Parathyroid adenoma (tissue), 2 donors: ENCODE results near the gene NSUN7.

Source experiments
- H2AFZ ChIP-seq: fragments of 300-600 bp; sonication (generic); one replicate; pipeline ENCODE4 v1.7.0; 2017; ENCODE audit warnings: antibody characterized with exemption, mild to moderate bottlenecking
- H3K27ac ChIP-seq: fragments of 300-600 bp; sonication (generic); one replicate; pipeline ENCODE4 v1.7.0; 2017
- H3K27me3 ChIP-seq: fragments of 300-600 bp; sonication (generic); one replicate; pipeline ENCODE4 v1.7.0; 2017; ENCODE audit warnings: low read length; ENCODE audit not compliant: control insufficient read depth, insufficient read depth
- H3K36me3 ChIP-seq: fragments of 300-600 bp; sonication (generic); one replicate; pipeline ENCODE4 v1.7.0; 2017; ENCODE audit warnings: low read length; ENCODE audit not compliant: control insufficient read depth, insufficient read depth
- H3K4me1 ChIP-seq: fragments of 300-600 bp; sonication (generic); one replicate; pipeline ENCODE4 v1.7.0; 2017; ENCODE audit warnings: control low read depth
- H3K4me2 ChIP-seq: fragments of 300-600 bp; sonication (generic); one replicate; pipeline ENCODE4 v1.7.0; 2017; ENCODE audit warnings: low read length
- H3K4me3 ChIP-seq: fragments of 300-600 bp; sonication (generic); one replicate; pipeline ENCODE4 v1.7.0; 2017; ENCODE audit warnings: low read depth, low read length
- H3K79me2 ChIP-seq: fragments of 300-600 bp; sonication (generic); one replicate; pipeline ENCODE4 v1.7.0; 2017; ENCODE audit warnings: control low read depth
- H3K9ac ChIP-seq: fragments of 300-600 bp; sonication (generic); one replicate; pipeline ENCODE4 v1.7.0; 2017; ENCODE audit warnings: mild to moderate bottlenecking
- H3K9me3 ChIP-seq: fragments of 300-600 bp; sonication (generic); one replicate; pipeline ENCODE4 v1.7.0; 2017; ENCODE audit warnings: low read length; ENCODE audit not compliant: control insufficient read depth
- CTCF ChIP-seq: fragments of 300-600 bp; sonication (generic); IDR thresholded peaks from one replicate; pipeline ENCODE4 v1.7.0; 2017; ENCODE audit warnings: antibody characterized with exemption, mild to moderate bottlenecking
- donor health status: primary hyperparathyroidism.

Gene NSUN7

GRCh38 chr4:40800064-40800463 is 50.3 kb downstream of the NSUN7 start:
- Histone ChIP-seq H3K4me2 (no peak overlapping the region), H3K27ac (no peak overlapping the region), H2AFZ (no peak overlapping the region), H3K36me3 (no peaks in the 10 kb centered on the region), H3K9ac (no peak overlapping the region), H3K4me1 (no peaks in the 10 kb centered on the region), H3K79me2 (no peaks in the 10 kb centered on the region), H3K27me3 (no peaks in the 10 kb centered on the region), H3K4me3 (no peak overlapping the region), H3K9me3 (no peaks in the 10 kb centered on the region)
- no peak for TF ChIP-seq CTCF

- Histone ChIP-seq H3K4me2 (no peak overlapping the region), H3K9ac (no peak overlapping the region), H3K79me2 (no peaks in the 10 kb centered on the region), H3K4me3 (no peak overlapping the region), H3K27ac (no peak overlapping the region), H3K36me3 (no peaks in the 10 kb centered on the region), H2AFZ (no peak overlapping the region), H3K9me3 (no peaks in the 10 kb centered on the region), H3K27me3 (no peaks in the 10 kb centered on the region), H3K4me1 (no peaks in the 10 kb centered on the region)
- TF ChIP-seq CTCF: no peak
Observed at GRCh38 chr4:40804598-40804997, 54.8 kb downstream of the NSUN7 start.

GRCh38 chr4:40808926-40809457 is 59.2 kb downstream of the NSUN7 start:
- no peak for TF ChIP-seq CTCF
- H3K4me2 ChIP-seq: no peak overlapping the region
- no peaks in the 10 kb centered on the region for H3K36me3 ChIP-seq

GRCh38 chr4:40811956-40812355 is 62.2 kb downstream of the NSUN7 start:
- H3K79me2 ChIP-seq: no peaks in the 10 kb centered on the region
- no peak overlapping the region for H3K9ac ChIP-seq
- H3K27me3 ChIP-seq: no peaks in the 10 kb centered on the region
- no peaks in the 10 kb centered on the region for H3K4me1 ChIP-seq
- no peaks in the 10 kb centered on the region for H3K9me3 ChIP-seq
- no peak overlapping the region for H3K4me3 ChIP-seq
- no peaks in the 10 kb centered on the region for H3K36me3 ChIP-seq
- H3K27ac ChIP-seq: no peak overlapping the region
- H3K4me2 ChIP-seq: no peak overlapping the region
- no peak overlapping the region for H2AFZ ChIP-seq
- no peak for TF ChIP-seq CTCF

More at GRCh38 chr4:40808926-40809457, 59.2 kb downstream of the NSUN7 start:
- Histone ChIP-seq H3K79me2 (no peaks in the 10 kb centered on the region), H3K9ac (no peak overlapping the region), H3K9me3 (no peaks in the 10 kb centered on the region), H3K27ac (no peak overlapping the region), H3K27me3 (no peaks in the 10 kb centered on the region), H2AFZ (no peak overlapping the region), H3K4me1 (no peaks in the 10 kb centered on the region), H3K4me3 (no peak overlapping the region)

GRCh38 chr4:40812386-40812785 is 62.6 kb downstream of the NSUN7 start:
- no peaks in the 10 kb centered on the region for H3K9me3 ChIP-seq
- TF ChIP-seq CTCF: no peak
- H3K36me3 ChIP-seq: no peaks in the 10 kb centered on the region
- H3K9ac ChIP-seq: no peak overlapping the region
- H3K4me1 ChIP-seq: no peaks in the 10 kb centered on the region
- no peaks in the 10 kb centered on the region for H3K27me3 ChIP-seq
- no peak overlapping the region for H3K4me2 ChIP-seq
- H2AFZ ChIP-seq: no peak overlapping the region
- H3K4me3 ChIP-seq: no peak overlapping the region
- no peak overlapping the region for H3K27ac ChIP-seq
- H3K79me2 ChIP-seq: no peaks in the 10 kb centered on the region
